Fibroblast of lung (primary cell): Measurements from ENCODE around the gene THSD7B. TPM values are rescaled to one million over a fixed set of nuclear protein-coding genes. Genes with fewer than 3 reads are reported as not detected.

Experiments used
- DNase-seq, 2 donors: peaks; one replicate each; pipeline versions ENCODE4 v3.0.0 to v3.0.0-alpha.2; 2010; ENCODE audit warnings: low read depth in 2 of 2
- H2AFZ ChIP-seq: 2 replicates; pipeline ENCODE4 v1.5.1; 2012; ENCODE audit warnings: low read length, control low read depth, inconsistent platforms
- H3K27ac ChIP-seq: 2 replicates; pipeline ENCODE4 v1.5.1; 2011; ENCODE audit warnings: low read length, control low read depth; ENCODE audit not compliant: insufficient read depth
- H3K27me3 ChIP-seq: 2 replicates; pipeline ENCODE4 v1.5.1; 2011; ENCODE audit warnings: mild to moderate bottlenecking, low read length; ENCODE audit not compliant: control insufficient read depth, insufficient read depth
- H3K36me3 ChIP-seq: 2 replicates; pipeline ENCODE4 v1.5.1; 2011; ENCODE audit warnings: low read length; ENCODE audit not compliant: control insufficient read depth, insufficient read depth
- H3K4me1 ChIP-seq: 2 replicates; pipeline ENCODE4 v1.5.1; 2011; ENCODE audit warnings: low read length; ENCODE audit not compliant: control insufficient read depth, insufficient read depth; ENCODE audit errors: extremely low read depth
- H3K4me2 ChIP-seq: 2 replicates; pipeline ENCODE4 v1.5.1; 2011; ENCODE audit warnings: low read length, control low read depth; ENCODE audit not compliant: insufficient read depth; ENCODE audit errors: extremely low read depth
- H3K4me3 ChIP-seq, 4 experiments: fragments of 200-600 bp in 1 of 4; sonication (generic) in 1 of 4; replicated peaks in 1 of 4; 2 replicates each; pipeline ENCODE4 v1.5.1; 2011 to 2016; ENCODE audit warnings: low read length in 4 of 4, low read depth in 3 of 4, mild to moderate bottlenecking in 3 of 4, control low read depth in 2 of 4, inconsistent platforms in 1 of 4, mixed read lengths in 1 of 4; ENCODE audit not compliant: insufficient read depth in 1 of 4; ENCODE audit errors: control extremely low read depth in 1 of 4
- H3K79me2 ChIP-seq: 2 replicates; pipeline ENCODE4 v1.5.1; 2012; ENCODE audit warnings: mild to moderate bottlenecking, low read length, inconsistent platforms; ENCODE audit not compliant: control insufficient read depth, insufficient read depth
- H3K9ac ChIP-seq: 2 replicates; pipeline ENCODE4 v1.5.1; 2011; ENCODE audit warnings: mild to moderate bottlenecking, low read length, control low read depth; ENCODE audit not compliant: insufficient read depth
- H3K9me3 ChIP-seq: 2 replicates; pipeline ENCODE4 v1.5.1; 2012; ENCODE audit warnings: low read depth, low read length; ENCODE audit not compliant: control insufficient read depth, insufficient read depth
- H4K20me1 ChIP-seq: 2 replicates; pipeline ENCODE4 v1.5.1; 2011; ENCODE audit warnings: low read length; ENCODE audit not compliant: control insufficient read depth, insufficient read depth; ENCODE audit errors: extremely low read depth
- CTCF ChIP-seq, 2 donors: IDR thresholded peaks in 1 of 2; conservative IDR thresholded peaks in 1 of 2; 1 replicate in 1 of 2; 2 replicates in 1 of 2; pipeline ENCODE4 v1.5.1; 2011 to 2012; ENCODE audit warnings: low read length in 2 of 2, control low read depth in 1 of 2, inconsistent platforms in 1 of 2, low read depth in 1 of 2, mild to moderate bottlenecking in 1 of 2
- EZH2 ChIP-seq: IDR thresholded peaks from 2 replicates; pipeline ENCODE4 v1.5.1; 2012; ENCODE audit warnings: low read length, control low read depth, mild to moderate bottlenecking; ENCODE audit errors: missing control alignments
- polyA plus RNA-seq, 2 donors: library from polyadenylated mRNA; depleted of rRNA in 1 of 2; stranded (reverse) in 1 of 2; unstranded in 1 of 2; fragments of >200 nt; gene quantifications; 2 replicates each; pipeline ENCODE4 v1.2.1, GENCODE V29; 2011 to 2012; ENCODE audit warnings: missing spikeins in 1 of 2
- total RNA-seq: library from RNA; depleted of rRNA; stranded (reverse); fragments of >200 nt; gene quantifications from 2 replicates; pipeline ENCODE4 v1.2.1, GENCODE V29; 2014

THSD7B gene
- total and polyA plus RNA-seq, 2 donors (not counting 1 experiment from before 2014, with no cell fraction given), result under 0.01 TPM; not detected in 1

GRCh38 chr2:137156221-137156844, 391.0 kb downstream of the THSD7B start:
- H3K4me1 ChIP-seq, result no peaks in the 10 kb centered on the region
- no peak overlapping the region for H3K4me2 ChIP-seq
- H3K9ac ChIP-seq, result no peak overlapping the region
- no peak overlapping the region for H3K4me3 ChIP-seq
- TF ChIP-seq EZH2 (no peak), CTCF (conservative IDR thresholded peaks at IDR 0.05 in 1 of 2, IDR thresholded peaks at IDR 0.05 in 1 of 2; ENCODE audit: low read depth in 1 of 2, low read length in 2 of 2) (no peak)
- H2AFZ ChIP-seq, result no peak overlapping the region
- H3K79me2 ChIP-seq, result no peaks in the 10 kb centered on the region
- no peak overlapping the region for H3K27ac ChIP-seq
- H3K36me3 ChIP-seq, result no peaks in the 10 kb centered on the region
- H3K9me3 ChIP-seq, result no peaks in the 10 kb centered on the region
- no peaks in the 10 kb centered on the region for H4K20me1 ChIP-seq
- H3K27me3 ChIP-seq, result no peaks in the 10 kb centered on the region
- DNase-seq, result no peak

GRCh38 chr2:137157851-137158250, 392.5 kb downstream of the THSD7B start:
- no peak overlapping the region for H3K9ac ChIP-seq
- no peak overlapping the region for H3K4me2 ChIP-seq
- no peaks in the 10 kb centered on the region for H3K27me3 ChIP-seq
- DNase-seq, result no peak
- TF ChIP-seq EZH2 (no peak), CTCF (conservative IDR thresholded peaks at IDR 0.05 in 1 of 2, IDR thresholded peaks at IDR 0.05 in 1 of 2; ENCODE audit: low read depth in 1 of 2, low read length in 2 of 2) (no peak)
- H3K9me3 ChIP-seq, result no peaks in the 10 kb centered on the region
- H4K20me1 ChIP-seq, result no peaks in the 10 kb centered on the region
- H2AFZ ChIP-seq, result no peak overlapping the region
- H3K27ac ChIP-seq, result no peak overlapping the region
- H3K79me2 ChIP-seq, result no peaks in the 10 kb centered on the region
- no peak overlapping the region for H3K4me3 ChIP-seq
- no peaks in the 10 kb centered on the region for H3K4me1 ChIP-seq
- H3K36me3 ChIP-seq, result no peaks in the 10 kb centered on the region

GRCh38 chr2:137161250-137161649, 395.9 kb downstream of the THSD7B start:
- H4K20me1 ChIP-seq, result no peaks in the 10 kb centered on the region
- H3K4me3 ChIP-seq, result no peak overlapping the region
- no peaks in the 10 kb centered on the region for H3K79me2 ChIP-seq
- H3K27me3 ChIP-seq, result no peaks in the 10 kb centered on the region
- no peak overlapping the region for H3K27ac ChIP-seq
- no peak overlapping the region for H2AFZ ChIP-seq
- no peaks in the 10 kb centered on the region for H3K9me3 ChIP-seq
- TF ChIP-seq EZH2 (no peak), CTCF (conservative IDR thresholded peaks at IDR 0.05 in 1 of 2, IDR thresholded peaks at IDR 0.05 in 1 of 2; ENCODE audit: low read depth in 1 of 2, low read length in 2 of 2) (no peak)
- H3K4me2 ChIP-seq, result no peak overlapping the region
- no peaks in the 10 kb centered on the region for H3K36me3 ChIP-seq
- no peak overlapping the region for H3K9ac ChIP-seq
- H3K4me1 ChIP-seq, result no peaks in the 10 kb centered on the region
- DNase-seq, result no peak
